NB4 (cell line): ENCODE data around the gene AKR1A1.

ENCODE experiments used
- POLR2A ChIP-seq: IDR thresholded peaks from 2 replicates; pipeline ENCODE4 v1.6.1; 2011; ENCODE audit warnings: mild to moderate bottlenecking; ENCODE audit not compliant: insufficient read length; ENCODE audit errors: extremely low read depth
- TF ChIP-seq, protein P1 (sequence below): IDR thresholded peaks from one replicate; pipeline ENCODE4 v1.5.1; 2012; ENCODE audit warnings: low read depth, low read length
- TF ChIP-seq, protein P2 (sequence below): IDR thresholded peaks from 2 replicates; pipeline ENCODE4 v1.6.1; 2011; ENCODE audit warnings: low read depth, low read length

DNA sequence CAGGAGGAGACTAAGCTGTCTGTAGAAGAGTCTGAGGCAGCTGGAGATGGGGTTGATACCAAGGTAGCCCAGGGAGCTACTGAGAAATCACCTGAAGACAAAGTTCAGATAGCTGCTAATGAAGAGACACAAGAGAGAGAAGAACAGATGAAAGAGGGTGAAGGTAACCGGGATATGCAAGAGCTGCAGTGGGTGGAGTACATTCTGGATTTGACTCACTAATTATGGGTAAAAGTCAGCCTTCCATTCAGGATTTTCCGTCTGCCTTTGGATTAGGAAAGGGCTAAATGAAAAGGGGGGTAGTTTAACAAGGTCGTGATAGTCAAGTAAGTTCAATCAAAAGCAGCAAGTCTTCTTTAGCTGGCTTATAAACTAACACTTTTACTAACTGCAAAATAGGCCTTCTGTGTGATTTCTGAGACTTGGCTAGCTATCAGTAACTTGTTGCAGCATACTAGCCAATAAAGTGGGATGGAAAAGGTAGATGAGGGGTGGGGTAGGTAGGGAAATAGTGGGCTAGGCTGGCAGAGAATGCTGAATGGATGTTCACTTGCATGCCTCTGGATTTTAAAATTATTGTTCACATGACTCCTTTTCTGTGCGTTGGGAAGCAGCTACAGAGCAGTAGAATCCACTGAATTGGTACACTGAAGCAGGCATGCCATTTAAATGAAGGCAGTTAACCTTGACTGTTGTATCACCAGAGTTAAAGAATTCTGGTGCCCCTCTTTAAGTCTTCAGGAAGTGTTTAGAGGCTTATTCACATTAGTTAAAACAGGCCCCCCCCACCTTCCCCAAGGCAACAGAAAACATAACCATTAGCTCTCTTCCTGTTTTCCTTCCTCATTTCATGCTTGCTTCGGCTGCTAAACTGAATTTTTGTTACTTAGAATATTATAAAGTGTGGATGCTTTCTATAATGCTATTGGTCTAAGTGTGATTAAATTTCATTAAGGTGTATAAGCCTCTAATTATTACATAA is 57.8 kb downstream of the AKR1A1 start:
- TF ChIP-seq, protein P1, sequence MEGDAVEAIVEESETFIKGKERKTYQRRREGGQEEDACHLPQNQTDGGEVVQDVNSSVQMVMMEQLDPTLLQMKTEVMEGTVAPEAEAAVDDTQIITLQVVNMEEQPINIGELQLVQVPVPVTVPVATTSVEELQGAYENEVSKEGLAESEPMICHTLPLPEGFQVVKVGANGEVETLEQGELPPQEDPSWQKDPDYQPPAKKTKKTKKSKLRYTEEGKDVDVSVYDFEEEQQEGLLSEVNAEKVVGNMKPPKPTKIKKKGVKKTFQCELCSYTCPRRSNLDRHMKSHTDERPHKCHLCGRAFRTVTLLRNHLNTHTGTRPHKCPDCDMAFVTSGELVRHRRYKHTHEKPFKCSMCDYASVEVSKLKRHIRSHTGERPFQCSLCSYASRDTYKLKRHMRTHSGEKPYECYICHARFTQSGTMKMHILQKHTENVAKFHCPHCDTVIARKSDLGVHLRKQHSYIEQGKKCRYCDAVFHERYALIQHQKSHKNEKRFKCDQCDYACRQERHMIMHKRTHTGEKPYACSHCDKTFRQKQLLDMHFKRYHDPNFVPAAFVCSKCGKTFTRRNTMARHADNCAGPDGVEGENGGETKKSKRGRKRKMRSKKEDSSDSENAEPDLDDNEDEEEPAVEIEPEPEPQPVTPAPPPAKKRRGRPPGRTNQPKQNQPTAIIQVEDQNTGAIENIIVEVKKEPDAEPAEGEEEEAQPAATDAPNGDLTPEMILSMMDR = no peak
- TF ChIP-seq POLR2A = no peak
- TF ChIP-seq, protein P2, sequence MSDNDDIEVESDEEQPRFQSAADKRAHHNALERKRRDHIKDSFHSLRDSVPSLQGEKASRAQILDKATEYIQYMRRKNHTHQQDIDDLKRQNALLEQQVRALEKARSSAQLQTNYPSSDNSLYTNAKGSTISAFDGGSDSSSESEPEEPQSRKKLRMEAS = no peak
